ENCODE results near the gene UBE4A.

UBE4A gene

GRCh38 chr11:118325283-118325682 lies 34.1 kb upstream of the UBE4A start:
- H3K27ac ChIP-seq, result no peak overlapping the region
- H3K4me3 ChIP-seq, result no peak overlapping the region
- no peak for DNase-seq (ENCODE audit: low spot score)
- TF ChIP-seq CTCF (IDR thresholded peaks at IDR 0.05), result no peak

GRCh38 chr11:118328745-118329144 lies 30.7 kb upstream of the UBE4A start:
- no peak for DNase-seq (ENCODE audit: low spot score)
- no peak overlapping the region for H3K4me3 ChIP-seq
- no peak for TF ChIP-seq CTCF (IDR thresholded peaks at IDR 0.05)
- no peak overlapping the region for H3K27ac ChIP-seq

GRCh38 chr11:118334745-118335144 lies 24.7 kb upstream of the UBE4A start:
- TF ChIP-seq CTCF (IDR thresholded peaks at IDR 0.05), result no peak
- Histone ChIP-seq H3K27ac (no peak overlapping the region), H3K4me3 (no peak overlapping the region)
- DNase-seq (ENCODE audit: low spot score), result no peak

GRCh38 chr11:118338637-118339061 lies 20.8 kb upstream of the UBE4A start:
- H3K4me3 ChIP-seq, result no peak overlapping the region
- TF ChIP-seq CTCF (IDR thresholded peaks at IDR 0.05), result no peak
- H3K27ac ChIP-seq, result no peak overlapping the region
- DNase-seq (ENCODE audit: low spot score), result no peak

GRCh38 chr11:118339281-118339961 lies 20.0 kb upstream of the UBE4A start:
- no peak for TF ChIP-seq CTCF (IDR thresholded peaks at IDR 0.05)
- Histone ChIP-seq H3K4me3 (no peak overlapping the region), H3K27ac (no peak overlapping the region)
- DNase-seq (ENCODE audit: low spot score), result no peak

- H3K4me3 ChIP-seq, result no peak overlapping the region
- no peak overlapping the region for H3K27ac ChIP-seq
- DNase-seq (ENCODE audit: low spot score), result no peak
- no peak for TF ChIP-seq CTCF (IDR thresholded peaks at IDR 0.05)
These were observed 19.0 kb upstream of the UBE4A start for GRCh38 chr11:118340449-118340848.

- no peak for DNase-seq (ENCODE audit: low spot score)
- no peak for TF ChIP-seq CTCF (IDR thresholded peaks at IDR 0.05)
- Histone ChIP-seq H3K4me3 (no peak overlapping the region), H3K27ac (no peak overlapping the region)
These were observed 18.1 kb upstream of the UBE4A start for GRCh38 chr11:118341261-118341660.
